Activated T-cell treated with anti-CD3 and anti-CD28 coated beads for 1 hour (primary cell): ENCODE results near the gene SH2D7.
"Not testable (repeated sequence)": the region's sequence is repeated elsewhere in the genome, so short reads cannot be mapped to it uniquely, and the experiment has no call there.

Source experiments
- DNase-seq: peaks from one replicate; pipeline ENCODE4 v3.0.0-alpha.2; 2020; ENCODE audit warnings: low read depth

The SH2D7 gene

DNA sequence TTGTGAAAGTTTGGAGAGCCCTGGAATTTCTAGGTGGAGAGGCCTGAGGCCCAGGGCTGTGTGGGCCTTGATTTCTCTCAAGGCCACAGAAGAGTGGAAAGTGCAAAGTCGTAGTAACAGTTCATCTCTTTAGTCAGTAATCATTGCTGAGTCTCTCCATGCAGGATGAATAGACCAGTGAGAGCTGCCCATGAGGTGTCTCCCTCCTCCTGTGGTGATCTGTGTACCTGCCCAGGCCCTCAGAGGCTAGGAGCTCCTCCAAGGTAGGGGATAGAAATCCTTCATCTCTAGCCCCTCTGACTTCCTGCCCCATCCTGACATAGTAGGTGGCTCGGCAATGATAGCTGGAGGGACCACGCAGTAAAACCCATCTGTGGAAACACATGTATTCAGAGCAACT, 50.0 kb downstream of the SH2D7 start:
- DNase-seq: no peak

DNA sequence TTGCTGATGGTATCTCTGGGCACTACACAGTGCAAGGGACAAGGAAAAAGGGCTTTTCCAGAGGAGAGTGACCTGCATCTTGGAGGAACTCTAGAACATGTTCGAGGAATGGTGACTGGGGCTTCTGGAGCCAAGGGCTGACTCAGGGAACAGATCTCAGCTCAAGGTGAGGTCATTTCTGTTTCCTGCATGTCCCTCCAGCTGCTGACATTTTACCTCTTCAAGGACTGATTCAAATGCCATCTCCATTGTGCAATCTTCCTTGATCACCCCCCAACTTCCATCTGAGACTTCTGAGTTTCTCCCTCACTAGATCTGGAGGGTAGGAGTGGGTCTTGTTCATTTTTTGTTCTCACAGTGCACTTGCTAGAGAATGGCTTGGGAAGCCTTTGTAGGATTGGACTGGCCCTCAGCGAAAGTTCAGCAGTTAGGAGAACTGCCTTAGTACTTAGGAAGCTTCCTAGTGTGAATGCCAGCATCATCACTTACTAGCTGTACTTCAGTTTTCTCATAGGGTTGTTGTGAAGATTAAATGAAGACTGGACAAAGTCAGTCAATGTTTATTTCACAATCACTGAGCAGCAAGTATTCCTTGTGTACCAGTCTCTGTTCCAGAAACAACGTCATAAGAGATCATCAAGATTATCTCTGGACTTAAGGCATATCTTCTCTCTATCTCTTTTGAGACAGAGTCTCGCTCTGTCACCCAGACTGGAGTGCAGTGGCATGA, 54.2 kb downstream of the SH2D7 start:
- no peak for DNase-seq

DNA sequence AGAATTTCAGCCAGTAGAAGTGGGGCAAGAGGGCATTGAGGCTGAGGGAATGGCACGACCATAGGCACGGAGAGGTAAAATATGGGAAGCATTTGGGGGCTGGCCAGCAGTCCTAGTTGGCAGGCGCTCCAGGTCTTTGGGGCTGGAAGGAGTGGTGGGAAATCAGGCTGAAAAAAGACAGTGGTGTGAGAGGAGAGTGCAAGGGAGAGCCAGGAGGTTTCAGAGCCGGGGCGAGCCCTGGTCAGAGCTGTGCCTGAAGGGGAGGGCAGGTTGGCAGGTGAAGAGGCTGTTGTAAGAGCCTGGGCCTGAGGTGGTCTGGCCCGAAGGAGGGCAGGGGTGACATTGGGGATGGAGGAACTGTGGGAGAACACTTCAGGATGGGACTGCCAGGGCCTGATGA, 55.2 kb downstream of the SH2D7 start:
- DNase-seq: no peak

DNA sequence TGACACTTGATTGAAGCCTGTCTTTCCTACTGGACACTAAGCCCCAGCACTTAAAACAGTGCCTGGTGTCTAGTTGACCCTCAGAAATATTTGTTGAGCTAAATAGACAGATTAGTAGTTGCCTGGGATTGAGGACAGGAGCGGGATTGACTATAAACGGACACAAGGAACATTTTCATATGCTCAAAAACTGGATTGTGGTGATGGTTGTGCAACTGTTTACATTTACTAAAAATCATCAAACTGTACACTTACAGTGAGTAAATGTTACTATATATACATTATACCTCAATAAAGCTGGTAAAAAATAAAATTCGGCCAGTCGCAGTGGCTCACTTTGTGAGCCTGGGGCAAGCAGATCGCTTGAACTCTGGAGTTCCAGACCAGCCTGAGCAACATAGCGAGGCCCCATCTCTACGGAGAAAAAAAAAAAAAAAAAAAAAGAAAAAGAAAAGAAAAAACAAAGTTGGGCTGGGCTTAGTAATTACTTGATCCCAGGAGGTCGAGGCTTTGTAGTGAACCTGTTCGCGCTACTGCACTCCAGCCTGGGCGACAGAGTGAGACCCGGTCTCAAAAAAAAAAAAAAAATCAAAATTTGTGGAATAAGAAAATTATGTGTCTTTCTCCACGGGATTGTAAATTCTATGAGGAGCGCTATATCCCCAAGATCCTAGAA, 56.2 kb downstream of the SH2D7 start:
- no peak for DNase-seq

DNA sequence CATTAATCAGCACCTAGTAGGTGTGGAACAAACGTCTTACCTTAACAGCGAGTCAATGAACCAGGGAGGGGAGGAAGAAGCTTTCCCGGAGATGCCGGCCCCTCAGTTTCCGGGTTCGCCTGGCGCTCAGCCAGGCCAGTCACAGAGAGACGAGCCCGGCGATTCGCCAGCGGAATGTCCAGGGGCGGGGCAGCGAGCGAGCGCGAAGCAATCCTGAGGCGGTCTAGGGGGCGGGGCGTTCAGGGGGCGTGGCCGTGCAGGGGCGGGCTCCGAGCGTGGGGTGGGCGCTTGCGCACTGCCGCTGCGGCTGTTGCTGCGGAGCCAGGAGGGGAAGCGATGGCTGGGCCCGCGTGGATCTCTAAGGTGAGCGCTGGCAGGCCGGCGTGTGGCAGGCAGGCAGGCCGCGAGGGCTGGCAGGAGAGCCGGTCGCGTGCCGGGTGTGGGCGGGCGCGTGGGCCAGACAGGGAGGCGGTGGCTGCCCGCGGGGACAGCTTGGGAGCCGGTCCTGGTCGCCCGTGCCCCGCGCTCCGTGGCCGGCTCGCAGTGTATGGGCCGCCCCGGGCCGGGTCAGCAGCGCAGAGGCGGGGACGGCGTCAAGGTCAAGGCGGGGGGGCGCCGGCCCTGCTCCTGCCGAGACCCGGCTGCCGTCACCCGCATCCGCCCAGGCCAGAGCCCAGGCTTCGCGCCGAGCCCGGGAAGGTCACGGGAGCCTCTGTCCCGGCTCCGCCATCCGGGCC, 56.9 kb downstream of the SH2D7 start, which contains the start of gene IDH3A:
Gene IDH3A (plus strand): TSS at position 295 of the 737 bp plus-strand sequence. CDS start 42 bp downstream, at position 337.
- peak; percentile 100 for DNase-seq

DNA sequence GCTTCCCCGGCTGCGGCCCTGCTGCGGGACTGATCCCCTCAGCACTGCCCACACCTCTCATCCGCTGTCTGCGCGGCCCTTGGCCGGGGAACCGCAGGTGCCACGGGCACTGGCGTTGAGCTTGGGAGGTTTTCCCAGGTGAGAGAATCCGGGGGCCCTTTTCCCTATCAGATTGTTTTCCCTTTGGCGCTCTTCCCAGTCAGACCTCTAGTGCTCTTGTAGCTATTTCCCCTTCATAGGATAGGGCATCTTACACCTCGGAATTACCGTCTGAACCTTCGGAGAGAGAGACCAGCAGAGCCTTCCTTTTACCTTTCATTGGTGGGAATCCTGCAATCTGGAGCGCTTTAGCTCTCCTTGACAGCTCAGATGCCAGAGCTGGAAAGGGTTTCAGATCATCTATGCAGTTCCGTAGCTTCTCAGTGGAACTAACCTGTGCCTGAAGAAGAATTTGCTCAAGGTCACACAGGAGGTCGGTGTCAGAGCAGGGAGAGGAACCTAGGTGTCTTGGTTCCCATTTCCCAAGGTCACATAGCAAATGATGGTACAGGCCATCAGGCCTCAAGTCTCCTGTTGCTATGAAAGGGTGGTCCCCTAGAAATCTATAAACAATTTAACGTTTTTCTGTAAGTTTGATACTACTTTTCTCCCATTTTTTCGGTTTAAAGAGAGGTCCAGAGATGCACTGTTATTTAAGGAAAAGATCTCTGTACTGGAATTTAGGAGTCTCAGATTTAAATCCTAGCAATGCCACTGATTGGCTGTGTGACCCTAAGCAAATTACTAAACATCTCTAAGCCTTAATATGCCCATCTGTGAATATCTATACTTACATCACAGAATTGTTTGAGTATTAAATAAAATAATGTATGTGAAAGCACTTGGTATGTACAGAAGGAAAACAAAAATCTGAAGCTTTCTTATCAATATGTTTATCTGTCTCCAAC, 57.7 kb downstream of the SH2D7 start:
- DNase-seq: no peak

DNA sequence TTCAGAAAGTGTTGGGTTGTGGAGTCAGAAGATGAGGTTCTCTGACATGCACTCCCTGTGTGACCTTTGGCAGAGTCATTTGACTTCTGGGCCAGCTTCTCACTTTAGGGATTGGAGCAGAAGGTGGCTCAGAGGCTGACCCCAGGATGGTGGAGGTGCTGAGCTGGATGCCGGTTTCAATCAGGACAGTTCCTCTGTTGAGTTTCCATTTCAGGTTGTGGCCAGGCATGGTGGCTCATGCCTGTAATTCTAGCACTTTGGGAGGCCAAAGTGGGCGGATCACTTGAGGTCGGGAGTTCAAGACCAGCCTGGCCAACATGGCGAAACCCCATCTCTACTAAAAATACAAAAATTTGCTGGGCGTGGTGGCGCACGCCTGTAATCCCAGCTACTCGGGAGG, 58.7 kb downstream of the SH2D7 start:
- DNase-seq: not testable (repeated sequence)
